ENCODE measurements around the gene KCP.

KCP gene

GRCh38 chr7:128939075-128939860 lies 28.8 kb upstream of the KCP start:
- no peak for DNase-seq (ENCODE audit: low read depth)

GRCh38 chr7:128938544-128939074 lies 28.1 kb upstream of the KCP start:
- no peak for DNase-seq (ENCODE audit: low read depth)

GRCh38 chr7:128937647-128938543 lies 27.4 kb upstream of the KCP start, which contains the start of gene IRF5:
TSS of gene IRF5 (plus strand) at chr7:128937927. CDS start at chr7:128942082, 4,155 bp downstream.
- no peak for DNase-seq (ENCODE audit: low read depth)

GRCh38 chr7:128937271-128937646 lies 26.8 kb upstream of the KCP start:
- no peak for DNase-seq (ENCODE audit: low read depth)

- no peak for DNase-seq (ENCODE audit: low read depth)
These were observed 26.3 kb upstream of the KCP start for GRCh38 chr7:128936798-128937197.

- DNase-seq (ENCODE audit: low read depth) = no peak
These were observed 24.8 kb upstream of the KCP start for GRCh38 chr7:128935342-128935730.

- DNase-seq (ENCODE audit: low read depth) = no peak
These were observed 24.1 kb upstream of the KCP start for GRCh38 chr7:128934361-128935341.

GRCh38 chr7:128933180-128933891 lies 22.8 kb upstream of the KCP start:
- DNase-seq (ENCODE audit: low read depth) = no peak

GRCh38 chr7:128932862-128933179 lies 22.3 kb upstream of the KCP start:
- no peak for DNase-seq (ENCODE audit: low read depth)

- DNase-seq (ENCODE audit: low read depth) = no peak
These were observed 21.7 kb upstream of the KCP start for GRCh38 chr7:128931965-128932861.

- no peak for DNase-seq (ENCODE audit: low read depth)
These were observed 20.8 kb upstream of the KCP start for GRCh38 chr7:128931190-128931798.

GRCh38 chr7:128928882-128929788 lies 18.6 kb upstream of the KCP start:
- DNase-seq (ENCODE audit: low read depth) = no peak

GRCh38 chr7:128928159-128928813 lies 17.8 kb upstream of the KCP start:
- no peak for DNase-seq (ENCODE audit: low read depth)

GRCh38 chr7:128924707-128925588 lies 14.4 kb upstream of the KCP start:
- DNase-seq (ENCODE audit: low read depth) = no peak

GRCh38 chr7:128923411-128923800 lies 12.9 kb upstream of the KCP start:
- no peak for DNase-seq (ENCODE audit: low read depth)

GRCh38 chr7:128922496-128923410 lies 12.2 kb upstream of the KCP start:
- no peak for DNase-seq (ENCODE audit: low read depth)

Measured in fibroblast of the conjunctiva (primary cell).